SK-N-DZ (cell line): ENCODE data around the gene SLX9.
"Not testable (repeated sequence)": the region's sequence is repeated elsewhere in the genome, so short reads cannot be mapped to it uniquely, and the experiment has no call there.

Experiments used
- DNase-seq: peaks from one replicate; pipeline ENCODE4 v3.0.0-alpha.2; 2015; ENCODE audit warnings: low spot score

Gene SLX9

DNA sequence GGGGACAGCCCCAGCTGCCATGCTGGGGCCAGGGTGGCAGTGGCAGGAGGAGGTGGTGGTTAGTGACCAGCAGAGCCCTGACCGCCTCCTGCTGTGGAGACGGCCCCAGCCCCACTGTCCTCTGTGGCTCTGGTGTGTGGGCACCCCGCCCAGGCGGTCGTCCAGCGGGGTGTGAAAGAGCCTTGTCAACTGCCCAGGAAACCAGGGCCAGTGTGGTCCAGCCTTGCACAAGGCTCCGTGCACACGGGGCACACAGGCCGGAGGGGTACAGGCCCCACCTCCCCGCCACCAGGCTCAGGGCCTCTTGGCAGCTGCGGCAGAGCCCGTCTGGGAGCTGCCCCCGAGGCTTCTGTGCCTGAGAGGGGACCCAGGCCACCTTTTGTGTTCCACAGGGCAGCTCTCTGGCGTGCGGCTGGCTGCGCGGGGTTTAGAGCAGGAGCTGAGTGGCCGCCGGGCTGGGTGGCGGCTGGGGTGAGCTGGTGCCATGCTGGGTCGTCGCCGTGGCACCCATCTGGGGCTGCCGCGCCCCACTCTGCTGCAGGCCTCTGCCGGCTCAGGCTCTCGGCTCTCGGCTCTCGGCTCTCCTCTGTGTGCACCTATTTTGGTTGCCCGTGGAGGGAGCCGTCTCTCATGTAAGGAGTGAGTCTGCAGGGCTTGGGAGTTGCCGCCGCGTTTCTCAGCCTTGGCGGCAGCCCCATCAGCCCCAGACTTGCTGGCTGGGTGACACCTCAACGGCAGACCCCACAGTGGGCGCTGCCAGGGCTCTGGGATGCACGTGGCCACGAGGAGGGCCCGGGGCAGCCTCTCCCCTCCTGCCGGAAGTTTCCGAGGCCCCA is 36.1 kb downstream of the SLX9 start:
- DNase-seq: no peak

DNA sequence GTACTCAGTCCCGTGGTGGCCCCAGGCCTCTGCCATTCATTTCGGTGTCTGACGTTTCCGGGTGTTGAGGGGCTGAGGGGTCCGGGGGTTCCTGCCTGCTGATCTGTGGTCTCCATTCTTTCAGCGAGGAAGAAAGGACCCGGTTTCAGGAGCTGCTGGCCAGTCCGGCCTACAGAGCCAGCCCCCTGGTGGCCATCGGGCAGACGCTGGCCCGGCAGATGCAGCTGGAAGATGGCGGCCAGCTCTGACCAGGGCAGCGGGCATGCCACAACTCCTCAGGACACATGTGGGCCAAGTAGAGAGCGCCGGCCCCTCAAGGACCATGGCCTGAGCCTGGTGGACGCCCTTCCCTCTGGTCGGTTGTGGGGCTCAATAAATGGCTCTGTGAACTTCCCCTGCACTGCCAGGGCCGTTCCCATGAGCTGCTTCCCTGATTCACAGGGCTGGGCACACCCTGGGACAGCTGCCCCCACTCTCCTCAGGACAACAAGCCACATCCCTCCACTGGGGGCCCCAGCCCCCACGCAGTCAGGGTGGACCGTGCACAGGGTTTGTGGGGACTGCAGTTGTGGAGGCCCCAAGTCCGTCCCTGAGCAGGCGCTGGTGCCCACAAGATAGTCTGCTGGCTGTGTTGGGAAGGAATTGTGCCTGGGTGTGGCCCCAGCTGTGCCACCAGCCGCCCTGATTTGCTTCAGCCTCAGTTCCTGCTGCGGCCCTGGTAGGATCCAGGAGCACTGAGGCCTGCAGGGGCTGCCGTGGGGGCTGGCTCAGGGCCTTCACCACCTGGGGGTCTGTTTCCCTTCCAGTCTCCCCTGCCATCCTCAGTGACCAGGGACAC is 36.9 kb downstream of the SLX9 start:
- DNase-seq: not testable (repeated sequence)

GRCh38 chr21:44977616-44978340 is 37.9 kb downstream of the SLX9 start:
- no peak for DNase-seq

DNA sequence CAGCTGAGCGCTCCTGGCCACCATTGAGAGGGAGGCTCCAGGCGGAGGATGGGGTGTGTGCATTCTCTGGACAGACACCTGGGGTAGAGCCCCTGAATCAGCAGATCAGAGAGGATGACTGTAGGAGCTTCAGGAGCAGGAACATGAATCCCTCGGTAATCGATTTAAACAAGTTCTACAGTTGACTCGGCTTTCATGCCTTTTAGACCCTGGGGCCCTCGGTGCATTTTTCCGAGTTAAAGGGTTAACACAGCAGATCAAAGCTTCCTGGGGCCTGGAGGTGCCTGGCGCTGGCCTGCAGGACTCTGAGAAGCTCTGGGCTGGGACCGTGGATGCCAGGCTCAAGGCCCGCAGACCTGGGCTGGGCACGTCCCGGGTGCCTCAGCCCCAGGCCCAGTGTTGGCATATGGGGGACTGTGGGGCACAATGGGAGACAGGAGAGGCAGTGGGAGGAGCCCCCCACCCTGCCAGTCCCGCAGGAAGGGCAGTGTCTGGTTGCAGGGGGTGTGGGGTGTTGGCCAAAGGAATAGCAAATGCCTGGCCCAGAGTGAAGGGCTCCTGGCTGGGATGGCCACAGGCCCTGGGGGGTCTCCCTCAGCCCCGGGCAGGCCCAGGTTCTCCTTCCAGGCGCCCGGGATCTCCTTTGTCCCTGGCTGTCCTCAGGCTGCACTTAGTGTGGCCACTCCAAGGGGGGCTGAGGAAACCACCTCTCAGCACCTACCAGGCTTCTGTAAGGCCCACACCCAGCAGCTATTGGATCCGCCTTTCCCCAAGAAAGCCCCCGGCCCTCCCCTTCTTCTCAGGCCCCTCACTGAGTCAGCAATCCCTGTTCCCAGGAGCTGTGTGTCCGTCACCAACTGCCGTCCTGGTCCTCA is 40.1 kb downstream of the SLX9 start:
- DNase-seq: no peak

GRCh38 chr21:44980562-44981489 is 41.0 kb downstream of the SLX9 start:
- DNase-seq: no peak

- no peak for DNase-seq
Observed at GRCh38 chr21:44982558-44983250, 42.9 kb downstream of the SLX9 start.

DNA sequence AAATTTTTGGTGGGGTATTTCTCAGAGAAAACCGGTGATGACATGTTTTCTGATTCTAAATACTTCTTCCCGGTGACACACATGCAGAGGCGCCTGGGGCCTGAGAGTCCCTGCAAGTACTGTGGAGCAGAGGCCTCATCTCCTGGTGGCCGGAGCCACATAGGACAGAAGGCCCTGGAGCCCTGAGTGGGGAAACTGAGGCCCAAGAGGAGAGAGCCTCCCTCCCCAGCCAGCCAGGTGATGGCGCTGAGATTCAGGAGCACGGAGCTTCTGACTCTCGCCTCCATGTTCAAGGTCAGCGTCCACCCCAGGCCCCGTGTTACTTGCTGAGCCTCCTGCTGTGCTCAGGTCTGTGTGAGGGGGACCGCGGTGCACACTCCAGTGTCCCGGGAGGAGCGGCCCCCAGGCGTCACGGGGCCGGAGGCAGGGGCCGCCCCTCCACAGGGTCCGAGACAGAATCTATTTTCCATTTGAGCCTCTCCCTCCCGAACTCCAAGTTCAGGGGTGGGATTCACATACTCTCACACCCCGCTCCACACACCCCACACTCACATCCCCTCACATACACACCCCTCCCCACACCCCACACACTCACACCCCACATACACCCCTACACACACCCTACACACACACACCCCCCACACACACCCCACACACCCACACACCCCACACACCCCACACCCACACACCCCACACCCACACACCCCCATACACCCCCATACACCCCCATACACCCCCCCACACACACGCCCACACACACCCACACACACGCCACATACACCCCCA is 43.8 kb downstream of the SLX9 start:
- no peak for DNase-seq

DNA sequence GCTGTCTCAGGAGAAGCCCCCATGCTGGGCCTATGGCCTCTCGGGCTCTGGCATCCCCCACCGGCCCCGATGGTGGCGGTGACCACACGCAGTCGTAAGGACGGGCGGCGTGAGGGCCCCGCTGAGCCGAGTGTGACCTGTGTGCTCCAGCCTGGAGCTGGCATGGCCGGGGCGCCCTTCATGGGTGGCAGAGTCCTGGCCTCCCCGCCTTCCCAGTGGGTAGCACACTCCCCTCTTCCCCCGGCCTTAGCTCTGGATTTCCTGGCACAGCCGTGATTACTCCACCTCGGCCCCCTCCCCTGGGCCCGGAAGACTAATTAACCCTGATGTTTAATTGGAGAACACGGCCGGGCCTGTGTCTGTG is 44.6 kb downstream of the SLX9 start:
- no peak for DNase-seq

DNA sequence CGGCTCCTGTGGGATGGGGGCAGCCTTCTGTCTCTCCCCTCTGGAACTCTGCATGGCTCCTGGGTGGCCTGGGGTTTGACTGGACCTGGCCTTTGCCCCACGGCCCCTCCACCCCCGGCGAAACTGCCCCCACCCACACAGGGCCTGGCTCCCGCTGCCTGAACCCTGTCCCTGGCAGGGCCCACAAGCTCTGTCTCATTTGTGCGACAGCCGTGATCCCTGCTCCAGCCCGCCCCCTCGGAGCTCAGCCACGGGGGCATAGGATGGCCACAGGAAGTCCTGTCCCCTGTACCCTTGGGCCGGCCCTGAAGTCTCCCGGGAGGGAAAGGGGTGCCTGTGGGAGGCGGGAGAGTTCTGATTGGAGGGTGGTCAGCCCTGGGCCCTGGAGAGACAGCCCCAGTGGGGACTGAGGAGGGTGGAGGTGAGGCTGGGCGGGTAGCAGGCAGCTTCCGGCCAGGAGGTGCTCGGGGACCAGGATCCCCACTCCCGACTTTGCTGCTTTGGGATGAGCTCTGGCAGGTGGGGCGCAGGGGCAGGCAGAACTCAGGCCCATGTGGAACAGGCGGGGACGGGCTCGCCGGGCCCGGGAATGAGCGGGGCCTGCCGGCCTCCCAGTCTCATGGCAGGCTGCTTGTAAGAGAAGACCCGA is 45.1 kb downstream of the SLX9 start:
- no peak for DNase-seq

DNA sequence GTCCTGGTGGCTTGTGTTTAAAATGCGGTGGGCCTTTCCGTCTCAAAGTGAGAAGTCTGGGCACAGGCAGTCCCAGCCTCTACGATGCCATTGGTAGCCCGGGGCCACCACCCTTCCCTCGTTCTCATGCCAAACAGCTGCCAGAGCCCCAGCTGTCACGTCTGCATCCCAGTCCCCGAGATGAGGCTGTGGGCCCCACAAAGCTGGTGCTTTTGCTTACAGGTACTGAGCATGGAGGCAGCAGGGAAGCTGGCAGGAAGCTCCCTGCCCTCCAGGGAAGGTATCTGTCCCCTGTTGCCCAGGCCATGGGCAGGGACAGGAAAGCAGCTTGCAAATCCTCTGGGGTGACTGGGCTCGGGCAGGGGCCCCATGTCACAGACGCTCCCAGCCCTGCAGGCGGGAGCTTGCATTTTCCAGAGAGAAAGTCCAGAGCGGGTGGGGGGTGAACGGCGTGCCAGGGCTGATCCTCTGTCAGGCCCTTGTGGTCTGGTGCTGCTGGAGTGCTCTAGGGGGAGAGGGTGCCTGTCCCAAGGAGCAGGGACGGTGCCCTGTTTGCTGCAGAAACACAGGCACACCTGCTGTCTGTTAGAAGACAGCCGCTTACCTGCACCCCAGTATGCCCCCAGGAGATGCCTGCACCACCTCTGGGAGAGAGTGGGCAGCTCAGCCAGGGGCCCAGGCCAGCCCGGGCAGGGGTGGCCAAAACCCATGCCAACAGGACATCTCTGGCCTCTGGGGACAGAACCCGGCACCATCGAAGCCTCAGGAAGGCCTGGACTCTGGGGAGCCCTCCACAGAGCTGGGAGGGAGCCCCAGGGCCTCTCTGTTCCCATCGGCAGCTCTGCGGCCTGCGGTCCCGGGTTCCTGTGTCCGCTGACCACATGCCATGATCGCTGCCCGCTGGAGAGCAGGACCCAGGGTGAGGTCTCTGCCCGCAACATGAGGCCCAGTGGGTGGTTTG is 45.9 kb downstream of the SLX9 start:
- DNase-seq: no peak

GRCh38 chr21:44986471-44987291 is 46.9 kb downstream of the SLX9 start:
- DNase-seq: no peak

DNA sequence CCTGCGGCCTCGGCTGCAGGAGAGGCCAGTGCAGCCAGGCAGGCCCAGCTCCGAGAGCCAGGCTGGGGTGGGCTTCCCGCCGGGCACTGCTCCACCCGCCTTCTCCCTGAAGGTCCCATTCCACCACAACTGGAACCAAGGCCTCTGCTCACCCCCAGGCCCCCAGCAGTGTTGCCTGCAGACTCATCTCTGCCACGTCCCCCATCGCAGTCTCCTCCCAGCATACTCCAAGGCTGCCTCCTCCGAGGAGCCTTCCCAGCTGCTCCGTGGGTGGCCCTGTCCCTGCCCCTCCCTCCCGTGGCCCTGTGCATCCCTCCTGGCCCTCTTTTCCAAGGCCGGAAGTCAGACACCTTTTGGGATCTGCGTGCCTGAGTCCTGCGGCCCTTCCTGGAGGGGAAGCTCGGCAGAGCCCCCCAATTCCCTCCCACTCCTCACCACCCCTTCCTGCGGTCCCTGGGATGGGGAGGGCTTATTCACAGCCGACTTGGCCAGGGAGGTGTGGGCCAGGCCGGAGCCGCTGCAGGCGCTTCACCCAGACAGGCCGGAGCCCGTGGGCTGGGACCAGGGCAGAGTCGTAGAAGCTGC is 47.6 kb downstream of the SLX9 start:
- no peak for DNase-seq

GRCh38 chr21:44987886-44988606 is 48.2 kb downstream of the SLX9 start:
- no peak for DNase-seq

GRCh38 chr21:44988607-44989536 is 49.0 kb downstream of the SLX9 start:
- no peak for DNase-seq
